Naive thymus-derived CD8-positive, alpha-beta T cell (primary cell): ENCODE data around the gene TOM1L2. TPM values are rescaled to one million over a fixed set of nuclear protein-coding genes. Genes with fewer than 3 reads are reported as not detected.

Experiments
- ATAC-seq, 2 donors: fragments of 150-1000 bp; cut with Tn5 transposase in 1 of 2; sonication (Bioruptor Pico), chemical (Tn5 transposase) in 1 of 2; 1 replicate in 1 of 2; 2 replicates in 1 of 2; pipeline ENCODE4 v1.10.0; 2021; ENCODE audit warnings: mild to moderate bottlenecking in 2 of 2, moderate library complexity in 2 of 2
- POLR2A ChIA-PET: fragments of 350-600 bp; sonication (Branson Sonifier 250); formaldehyde crosslinking; loops from one replicate; lab custom pipeline; 2021; ENCODE audit warnings: antibody characterized with exemption; lab: Charles Lee
- DNase-seq, 10 donors: peaks; one replicate each; pipeline versions ENCODE4 v3.0.0 to v3.0.0-alpha.2; 2020 to 2022
- H3K27ac Mint-ChIP-seq, 10 donors: one replicate each; pipeline ENCODE4 v1.8.0; 2020 to 2022; ENCODE audit warnings: mild to moderate bottlenecking in 10 of 10, mixed read lengths in 10 of 10, moderate library complexity in 4 of 10, inconsistent platforms in 1 of 10
- H3K27me3 Mint-ChIP-seq, 5 donors: one replicate each; pipeline ENCODE4 v1.8.0; 2021 to 2022; ENCODE audit warnings: mixed read lengths in 5 of 5
- H3K36me3 Mint-ChIP-seq, 3 donors: one replicate each; pipeline ENCODE4 v1.8.0; 2020 to 2022; ENCODE audit warnings: mixed read lengths in 3 of 3, mild to moderate bottlenecking in 2 of 3, inconsistent platforms in 1 of 3
- H3K4me1 Mint-ChIP-seq, 4 donors: one replicate each; pipeline ENCODE4 v1.8.0; 2021 to 2022; ENCODE audit warnings: mixed read lengths in 4 of 4
- H3K4me3 Mint-ChIP-seq, 10 donors: one replicate each; pipeline ENCODE4 v1.8.0; 2020 to 2022; ENCODE audit warnings: mild to moderate bottlenecking in 10 of 10, mixed read lengths in 10 of 10, moderate library complexity in 6 of 10, inconsistent platforms in 1 of 10
- H3K9me3 Mint-ChIP-seq, 9 donors: one replicate each; pipeline ENCODE4 v1.8.0; 2020 to 2022; ENCODE audit warnings: mixed read lengths in 9 of 9, mild to moderate bottlenecking in 3 of 9, inconsistent platforms in 1 of 9, moderate library complexity in 1 of 9
- polyA plus RNA-seq, 3 donors: library from polyadenylated mRNA; unstranded; fragments of 300-500 nt; fragmentation: Illumina TruSeq; gene quantifications; one replicate each; pipeline ENCODE4 v1.2.3, GENCODE V29; 2021
- total RNA-seq, 8 experiments: library from RNA in 2 of 8; stranded (reverse) in 2 of 8; gene quantifications; one replicate each; pipeline ENCODE4 v1.2.3 and lab custom pipeline; 2021 to 2026

TOM1L2 gene
- total and polyA plus RNA-seq, 5 experiments from 2014 or later = 2.5 to 71.1 (median 11.6) TPM

GRCh38 chr17:17993852-17994251 is 21.7 kb upstream of the TOM1L2 start:
- no peaks in the 10 kb centered on the region for H3K9me3 Mint-ChIP-seq
- DNase-seq (peak in 1 of 10 donors; percentile 52), ATAC-seq (no peak)
- no peaks in the 10 kb centered on the region for H3K27me3 Mint-ChIP-seq
- H3K4me1 Mint-ChIP-seq = peaks cover 0 to 7% (median 2%) of the 10 kb centered on the region in 4 donors
- POLR2A ChIA-PET = interaction anchor here (0.7 kb wide), 1 partner anchor 322 kb away, joined by 3 read pairs; no protein-coding TSS in a partner anchor
- peak overlapping the region in 1 of 10 donors; percentile 38 for H3K27ac Mint-ChIP-seq
- H3K36me3 Mint-ChIP-seq = no peaks in the 10 kb centered on the region
- H3K4me3 Mint-ChIP-seq = no peak overlapping the region

- peak in 1 of 10 donors; percentile 18 for DNase-seq
- peaks cover 0 to 7% (median 2%) of the 10 kb centered on the region in 4 donors for H3K4me1 Mint-ChIP-seq
- no peak overlapping the region for H3K4me3 Mint-ChIP-seq
- H3K9me3 Mint-ChIP-seq = no peaks in the 10 kb centered on the region
- no peak for ATAC-seq
- no peaks in the 10 kb centered on the region for H3K36me3 Mint-ChIP-seq
- H3K27me3 Mint-ChIP-seq = no peaks in the 10 kb centered on the region
- POLR2A ChIA-PET = no interaction called here
- peak overlapping the region in 1 of 10 donors; percentile 38 for H3K27ac Mint-ChIP-seq
These were observed 21.2 kb upstream of the TOM1L2 start for GRCh38 chr17:17993366-17993765.

GRCh38 chr17:17990282-17990681 is 18.1 kb upstream of the TOM1L2 start:
- Mint-ChIP-seq H3K4me1 (peaks cover 0 to 7% (median 2%) of the 10 kb centered on the region in 4 donors), H3K36me3 (no peaks in the 10 kb centered on the region), H3K9me3 (no peaks in the 10 kb centered on the region), H3K27ac (peak overlapping the region in 1 of 10 donors; percentile 75), H3K27me3 (no peaks in the 10 kb centered on the region), H3K4me3 (no peak overlapping the region)
- DNase-seq (peak in 1 of 10 donors; percentile 49), ATAC-seq (no peak)
- POLR2A ChIA-PET = no interaction called here

- H3K9me3 Mint-ChIP-seq = no peaks in the 10 kb centered on the region
- H3K36me3 Mint-ChIP-seq = no peaks in the 10 kb centered on the region
These were observed 17.4 kb upstream of the TOM1L2 start for GRCh38 chr17:17989618-17990017.

GRCh38 chr17:17989081-17989480 is 16.9 kb upstream of the TOM1L2 start:
- no peak overlapping the region for H3K4me3 Mint-ChIP-seq
- no peaks in the 10 kb centered on the region for H3K9me3 Mint-ChIP-seq
- H3K4me1 Mint-ChIP-seq = no peaks in the 10 kb centered on the region
- H3K27ac Mint-ChIP-seq = no peak overlapping the region
- POLR2A ChIA-PET = no interaction called here
- no peaks in the 10 kb centered on the region for H3K27me3 Mint-ChIP-seq
- no peaks in the 10 kb centered on the region for H3K36me3 Mint-ChIP-seq
- ATAC-seq = no peak
- DNase-seq = no peak

More at GRCh38 chr17:17989618-17990017, 17.4 kb upstream of the TOM1L2 start:
- no peak for ATAC-seq
- POLR2A ChIA-PET = no interaction called here
- Mint-ChIP-seq H3K4me1 (peaks cover 0 to 3% (median under 1%) of the 10 kb centered on the region in 4 donors), H3K27ac (peak overlapping the region in 1 of 10 donors; percentile 33), H3K27me3 (no peaks in the 10 kb centered on the region), H3K4me3 (no peak overlapping the region)
- DNase-seq = no peak

- H3K27ac Mint-ChIP-seq = no peak overlapping the region
- H3K4me3 Mint-ChIP-seq = no peak overlapping the region
- ATAC-seq (no peak), DNase-seq (no peak)
- H3K4me1 Mint-ChIP-seq = no peaks in the 10 kb centered on the region
- POLR2A ChIA-PET = no interaction called here
- no peaks in the 10 kb centered on the region for H3K27me3 Mint-ChIP-seq
- no peaks in the 10 kb centered on the region for H3K9me3 Mint-ChIP-seq
- H3K36me3 Mint-ChIP-seq = no peaks in the 10 kb centered on the region
These were observed 16.3 kb upstream of the TOM1L2 start for GRCh38 chr17:17988427-17988945.

GRCh38 chr17:17987901-17988300 is 15.7 kb upstream of the TOM1L2 start:
- POLR2A ChIA-PET = no interaction called here
- Mint-ChIP-seq H3K27me3 (no peaks in the 10 kb centered on the region), H3K9me3 (no peaks in the 10 kb centered on the region), H3K27ac (no peak overlapping the region), H3K4me1 (no peaks in the 10 kb centered on the region), H3K36me3 (no peaks in the 10 kb centered on the region), H3K4me3 (no peak overlapping the region)
- ATAC-seq = no peak
- DNase-seq = peak in 1 of 10 donors; percentile 41

- DNase-seq = peak in 1 of 10 donors; percentile 30
- no peaks in the 10 kb centered on the region for H3K4me1 Mint-ChIP-seq
- peak overlapping the region in 1 of 10 donors; percentile 43 for H3K27ac Mint-ChIP-seq
These were observed 15.1 kb upstream of the TOM1L2 start for GRCh38 chr17:17987187-17987896.

GRCh38 chr17:17985555-17985954 is 13.4 kb upstream of the TOM1L2 start:
- no peak overlapping the region for H3K4me3 Mint-ChIP-seq
- H3K36me3 Mint-ChIP-seq = no peaks in the 10 kb centered on the region
- H3K9me3 Mint-ChIP-seq = no peaks in the 10 kb centered on the region
- H3K27me3 Mint-ChIP-seq = no peaks in the 10 kb centered on the region
- H3K27ac Mint-ChIP-seq = no peak overlapping the region
- no peaks in the 10 kb centered on the region for H3K4me1 Mint-ChIP-seq
- POLR2A ChIA-PET = no interaction called here
- ATAC-seq (peak in 1 of 2 donors; percentile 44), DNase-seq (peak in 1 of 10 donors; percentile 20)

More at GRCh38 chr17:17987187-17987896, 15.1 kb upstream of the TOM1L2 start:
- POLR2A ChIA-PET = interaction anchor here (0.7 to 1.2 kb wide), 2 partner anchors 15 to 578 kb away, joined by 6 to 9 read pairs; partner anchors contain the start of genes DRC3 and TOM1L2
- Mint-ChIP-seq H3K27me3 (no peaks in the 10 kb centered on the region), H3K9me3 (no peaks in the 10 kb centered on the region), H3K4me3 (no peak overlapping the region), H3K36me3 (no peaks in the 10 kb centered on the region)
- no peak for ATAC-seq

- POLR2A ChIA-PET = no interaction called here
- Mint-ChIP-seq H3K4me1 (no peaks in the 10 kb centered on the region), H3K36me3 (no peaks in the 10 kb centered on the region), H3K27me3 (no peaks in the 10 kb centered on the region), H3K27ac (no peak overlapping the region), H3K4me3 (no peak overlapping the region), H3K9me3 (no peaks in the 10 kb centered on the region)
- DNase-seq (no peak), ATAC-seq (no peak)
These were observed 13.0 kb upstream of the TOM1L2 start for GRCh38 chr17:17985153-17985552.

- peak overlapping the region in 1 of 10 donors; percentile 2 for H3K27ac Mint-ChIP-seq
- DNase-seq (no peak), ATAC-seq (no peak)
- H3K4me3 Mint-ChIP-seq = no peak overlapping the region
- no peaks in the 10 kb centered on the region for H3K27me3 Mint-ChIP-seq
- H3K36me3 Mint-ChIP-seq = no peaks in the 10 kb centered on the region
- peaks cover 0 to 4% (median 0%) of the 10 kb centered on the region in 4 donors for H3K4me1 Mint-ChIP-seq
- POLR2A ChIA-PET = no interaction called here
- H3K9me3 Mint-ChIP-seq = no peaks in the 10 kb centered on the region
These were observed 11.6 kb upstream of the TOM1L2 start for GRCh38 chr17:17983776-17984175.

- DNase-seq = no peak
- Mint-ChIP-seq H3K27me3 (no peaks in the 10 kb centered on the region), H3K4me3 (no peak overlapping the region), H3K36me3 (no peaks in the 10 kb centered on the region), H3K27ac (no peak overlapping the region), H3K4me1 (peaks cover 0 to 4% (median 0%) of the 10 kb centered on the region in 4 donors), H3K9me3 (no peaks in the 10 kb centered on the region)
- POLR2A ChIA-PET = no interaction called here
- no peak for ATAC-seq
These were observed 11.2 kb upstream of the TOM1L2 start for GRCh38 chr17:17983376-17983775.

GRCh38 chr17:17982801-17983200 is 10.6 kb upstream of the TOM1L2 start:
- no peak for ATAC-seq
- DNase-seq = no peak
- Mint-ChIP-seq H3K27ac (no peak overlapping the region), H3K9me3 (no peaks in the 10 kb centered on the region), H3K36me3 (no peaks in the 10 kb centered on the region), H3K4me1 (peaks cover 0 to 4% (median 0%) of the 10 kb centered on the region in 4 donors), H3K4me3 (no peak overlapping the region), H3K27me3 (no peaks in the 10 kb centered on the region)
- POLR2A ChIA-PET = no interaction called here
